OCI-LY7 (cell line): ENCODE results near the gene C3orf52. TPM values are rescaled to one million over a fixed set of nuclear protein-coding genes. Genes with fewer than 3 reads are reported as not detected.

ENCODE experiments used
- BruUV-seq: library from RNA; stranded (reverse); fragments of 400-500 nt; replicated peaks from 2 replicates; lab custom pipeline; 2021; lab: Mats Ljungman, UMichigan
- CTCF ChIA-PET: fragments of 300-600 bp; sonication (Branson Sonifier 250); formaldehyde crosslinking; loops from one replicate; lab custom pipeline; 2022; ENCODE audit warnings: antibody characterized with exemption; ENCODE audit not compliant: unreplicated experiment; lab: Charles Lee
- POLR2A ChIA-PET: fragments of 300-600 bp; sonication (Branson Sonifier 250); formaldehyde crosslinking; loops from one replicate; lab custom pipeline; 2022; ENCODE audit warnings: antibody characterized with exemption; lab: Charles Lee
- DNase-seq: peaks from one replicate; pipeline ENCODE4 v3.0.0-alpha.2; 2015; ENCODE audit warnings: low spot score
- H2AFZ ChIP-seq: fragments of 200-600 bp; sonication (generic), shearing (Covaris generic); 2 replicates; pipeline ENCODE4 v1.6.1; 2014; ENCODE audit warnings: mild to moderate bottlenecking, antibody characterized with exemption, low read length, moderate library complexity
- H3K27ac ChIP-seq: fragments of 200-600 bp; sonication (generic); 2 replicates; pipeline ENCODE4 v1.5.1; 2014; ENCODE audit warnings: mixed run types, low read depth, mild to moderate bottlenecking, moderate library complexity, low read length, inconsistent platforms; ENCODE audit not compliant: poor library complexity, severe bottlenecking
- H3K36me3 ChIP-seq: fragments of 200-600 bp; sonication (generic); 2 replicates; pipeline ENCODE4 v1.6.1; 2014; ENCODE audit warnings: mild to moderate bottlenecking, antibody characterized with exemption, low read length, moderate library complexity, mixed read lengths; ENCODE audit not compliant: insufficient read depth
- H3K4me1 ChIP-seq: fragments of 200-600 bp; sonication (generic); 2 replicates; pipeline ENCODE4 v1.5.1; 2014; ENCODE audit warnings: mild to moderate bottlenecking, low read length; ENCODE audit not compliant: insufficient read depth, poor library complexity, severe bottlenecking
- H3K4me2 ChIP-seq: fragments of 200-600 bp; sonication (generic); 2 replicates; pipeline ENCODE4 v1.6.1; 2014; ENCODE audit warnings: mild to moderate bottlenecking, low read length
- H3K4me3 ChIP-seq: fragments of 200-600 bp; sonication (generic); 2 replicates; pipeline ENCODE4 v1.5.1; 2014; ENCODE audit warnings: mild to moderate bottlenecking, low read depth, low read length; ENCODE audit not compliant: poor library complexity, severe bottlenecking
- H3K79me2 ChIP-seq: fragments of 200-600 bp; sonication (generic); 2 replicates; pipeline ENCODE4 v1.6.1; 2016; ENCODE audit warnings: low read depth, mild to moderate bottlenecking, low read length, moderate library complexity, mixed read lengths; ENCODE audit not compliant: insufficient read depth
- H3K9me2 ChIP-seq: fragments of 200-600 bp; sonication (generic); 2 replicates; pipeline ENCODE4 v1.6.1; 2016; ENCODE audit warnings: mild to moderate bottlenecking, low read length, mixed read lengths; ENCODE audit not compliant: insufficient read depth
- H3K9me3 ChIP-seq: fragments of 200-600 bp; sonication (generic); 2 replicates; pipeline ENCODE4 v1.6.1; 2014; ENCODE audit warnings: mild to moderate bottlenecking, mixed run types, low read length, mixed read lengths
- H4K20me1 ChIP-seq: fragments of 200-600 bp; sonication (generic); 2 replicates; pipeline ENCODE4 v1.6.1; 2014; ENCODE audit warnings: mild to moderate bottlenecking, antibody characterized with exemption, low read length, moderate library complexity, mixed read lengths; ENCODE audit not compliant: insufficient read depth
- CTCF ChIP-seq: fragments of 200-600 bp; sonication (generic); conservative IDR thresholded peaks from 2 replicates; pipeline ENCODE4 v1.5.1; 2014; ENCODE audit warnings: mild to moderate bottlenecking, antibody characterized with exemption, low read length, moderate library complexity, mixed read lengths
- EZH2phosphoT487 ChIP-seq: fragments of 200-600 bp; sonication (generic); IDR thresholded peaks from 2 replicates; pipeline ENCODE4 v1.6.1; 2018; ENCODE audit warnings: low read depth, borderline replicate concordance, mild to moderate bottlenecking, mixed run types, antibody characterized with exemption, low read length, moderate library complexity, mixed read lengths
- intact Hi-C: fragments of 100-400 bp; cut with micrococcal nuclease; formaldehyde crosslinking; loops from one replicate; pipeline ENCODE4 v1.10.0; 2022; ENCODE audit not compliant: unreplicated experiment
- total RNA-seq, 2 experiments: library from RNA; depleted of rRNA in 1 of 2; stranded (reverse); fragments of >200 nt in 1 of 2; shearing (Covaris generic) in 1 of 2; gene quantifications; 2 replicates each; pipeline ENCODE4 v1.2.3, GENCODE V29; 2014 to 2022

Gene C3orf52
- total RNA-seq, 2 experiments from 2014 or later = 11.2 to 19.0 TPM

- POLR2A ChIA-PET = interaction anchor here (0.6 to 0.8 kb wide), 2 partner anchors 11 to 471 kb away, joined by 3 to 4 read pairs; no protein-coding TSS in a partner anchor
- H2AFZ ChIP-seq = no peak overlapping the region
- no TSS peak for BruUV-seq
- H3K79me2 ChIP-seq = peaks cover 5% of the 10 kb centered on the region; the same call in 1 of the 2 replicates
- CTCF ChIA-PET = interaction anchor here (0.6 kb wide), 2 partner anchors 15 to 16 kb away, joined by 3 to 19 read pairs; no protein-coding TSS in a partner anchor
- H3K4me3 ChIP-seq = no peak overlapping the region
- peaks cover 41% of the 10 kb centered on the region for H3K4me1 ChIP-seq
- no peaks in the 10 kb centered on the region; the same call in 1 of the 2 replicates for H3K9me3 ChIP-seq
- H3K9me2 ChIP-seq = no peaks in the 10 kb centered on the region
- no peak overlapping the region for H3K27ac ChIP-seq
- intact Hi-C loops = no loop called here
- H4K20me1 ChIP-seq = no peaks in the 10 kb centered on the region
- no peak for DNase-seq
- peaks cover 12% of the 10 kb centered on the region for H3K36me3 ChIP-seq
- no peak overlapping the region for H3K4me2 ChIP-seq
- TF ChIP-seq EZH2phosphoT487 = no peak
- no peak for TF ChIP-seq CTCF
These were observed 9.5 kb downstream of the C3orf52 start for GRCh38 chr3:112095731-112096130.

GRCh38 chr3:112096176-112096575, 10.0 kb downstream of the C3orf52 start:
- CTCF ChIA-PET = no interaction called here
- POLR2A ChIA-PET = no interaction called here
- Histone ChIP-seq H3K36me3 (peaks cover 12% of the 10 kb centered on the region), H3K9me3 (no peaks in the 10 kb centered on the region; the same call in 1 of the 2 replicates), H3K4me1 (peaks cover 37% of the 10 kb centered on the region), H3K79me2 (peaks cover 5% of the 10 kb centered on the region; the same call in 1 of the 2 replicates), H3K27ac (no peak overlapping the region), H3K4me3 (no peak overlapping the region), H3K9me2 (no peaks in the 10 kb centered on the region), H4K20me1 (no peaks in the 10 kb centered on the region), H2AFZ (no peak overlapping the region), H3K4me2 (no peak overlapping the region)
- intact Hi-C loops = no loop called here
- no peak for TF ChIP-seq CTCF
- no peak for TF ChIP-seq EZH2phosphoT487
- BruUV-seq = no TSS peak
- DNase-seq = no peak

- no peaks in the 10 kb centered on the region; the same call in 1 of the 2 replicates for H3K79me2 ChIP-seq
- peaks cover 12% of the 10 kb centered on the region for H3K36me3 ChIP-seq
- intact Hi-C loops = no loop called here
- H2AFZ ChIP-seq = no peak overlapping the region
- H3K9me2 ChIP-seq = no peaks in the 10 kb centered on the region
- no peak overlapping the region for H3K4me2 ChIP-seq
- no TSS peak for BruUV-seq
- CTCF ChIA-PET = interaction anchor here (0.8 kb wide), 1 partner anchor 14 kb away, joined by 3 read pairs; no protein-coding TSS in a partner anchor
- no peak for DNase-seq
- H3K4me3 ChIP-seq = no peak overlapping the region
- no peaks in the 10 kb centered on the region for H4K20me1 ChIP-seq
- POLR2A ChIA-PET = interaction anchor here (0.6 to 2.0 kb wide), 3 partner anchors 11 to 416 kb away, joined by 3 to 12 read pairs (median 3); no protein-coding TSS in a partner anchor
- TF ChIP-seq EZH2phosphoT487 (no peak), CTCF (no peak)
- H3K9me3 ChIP-seq = no peaks in the 10 kb centered on the region; the same call in 1 of the 2 replicates
- H3K27ac ChIP-seq = no peak overlapping the region
- H3K4me1 ChIP-seq = peaks cover 25% of the 10 kb centered on the region
These were observed 11.2 kb downstream of the C3orf52 start for GRCh38 chr3:112097378-112097777.
